RWPE1 (cell line): Measurements from ENCODE around the gene DCDC2.
"Not testable (repeated sequence)": the region's sequence is repeated elsewhere in the genome, so short reads cannot be mapped to it uniquely, and the experiment has no call there.

ENCODE experiments used
- CTCF ChIA-PET: fragments of 350-600 bp; sonication (Branson Sonifier 250); formaldehyde crosslinking; extraction: SDS; loops from one replicate; lab custom pipeline; 2021; lab: Yijun Ruan, JAX
- POLR2A ChIA-PET: fragments of 400-600 bp; formaldehyde crosslinking; extraction: SDS; loops from one replicate; lab custom pipeline; 2020; ENCODE audit warnings: antibody characterized with exemption; ENCODE audit not compliant: low non-redundant PET; lab: Yijun Ruan, JAX
- DNase-seq: peaks from one replicate; pipeline ENCODE4 v3.0.0; 2012; ENCODE audit warnings: low spot score
- H3K27ac ChIP-seq: fragments of 450-650 bp; 2 replicates; pipeline ENCODE4 v1.5.1; 2017
- CTCF ChIP-seq: fragments of 450-650 bp; conservative IDR thresholded peaks from 2 replicates; pipeline ENCODE4 v1.5.1; 2017; ENCODE audit warnings: low read depth, mild to moderate bottlenecking

DCDC2 gene

GRCh38 chr6:24272553-24272952 is 85.3 kb downstream of the DCDC2 start:
- ChIA-PET CTCF (no interaction called here), POLR2A (no interaction called here)
- no peak overlapping the region for H3K27ac ChIP-seq
- no peak for TF ChIP-seq CTCF
- DNase-seq, result no peak

GRCh38 chr6:24272148-24272547 is 85.7 kb downstream of the DCDC2 start:
- DNase-seq, result no peak
- no peak for TF ChIP-seq CTCF
- ChIA-PET POLR2A (no interaction called here), CTCF (no interaction called here)
- H3K27ac ChIP-seq, result no peak overlapping the region

- POLR2A ChIA-PET, result no interaction called here
- no peak for DNase-seq
- CTCF ChIA-PET, result no interaction called here
- no peak overlapping the region for H3K27ac ChIP-seq
- no peak for TF ChIP-seq CTCF
These were observed 87.8 kb downstream of the DCDC2 start for GRCh38 chr6:24270011-24270410.

- POLR2A ChIA-PET, CTCF ChIA-PET: not testable (repeated sequence)
These were observed 99.6 kb downstream of the DCDC2 start for GRCh38 chr6:24258214-24258613.

GRCh38 chr6:24257282-24257681 is 100.6 kb downstream of the DCDC2 start:
- ChIA-PET POLR2A (no interaction called here), CTCF (interaction anchor here (0.7 kb wide), 1 partner anchor 1328 kb away, joined by 3 read pairs; no protein-coding TSS in a partner anchor)
- TF ChIP-seq CTCF, result no peak
- no peak overlapping the region for H3K27ac ChIP-seq
- DNase-seq, result no peak

More at GRCh38 chr6:24258214-24258613, 99.6 kb downstream of the DCDC2 start:
- not testable (repeated sequence) for H3K27ac ChIP-seq, DNase-seq

- no peak overlapping the region for H3K27ac ChIP-seq
- TF ChIP-seq CTCF, result no peak
- POLR2A ChIA-PET, result no interaction called here
- CTCF ChIA-PET, result no interaction called here
- no peak for DNase-seq
These were observed 102.2 kb downstream of the DCDC2 start for GRCh38 chr6:24255676-24256075.

- no peak for TF ChIP-seq CTCF
- no peak for DNase-seq
- no peak overlapping the region for H3K27ac ChIP-seq
- ChIA-PET CTCF (no interaction called here), POLR2A (no interaction called here)
These were observed 104.5 kb downstream of the DCDC2 start for GRCh38 chr6:24253360-24253759.
